ENCODE data around the gene ZFAND3.

ZFAND3 gene

GRCh38 chr6:38055203-38055589 is 235.7 kb downstream of the ZFAND3 start:
- DNase-seq: no peak

GRCh38 chr6:38056361-38056760 is 236.8 kb downstream of the ZFAND3 start:
- DNase-seq: no peak

GRCh38 chr6:38057994-38058393 is 238.5 kb downstream of the ZFAND3 start:
- peak; percentile 69 for DNase-seq

GRCh38 chr6:38062066-38062465 is 242.5 kb downstream of the ZFAND3 start:
- DNase-seq: no peak

- no peak for DNase-seq
These were observed 244.4 kb downstream of the ZFAND3 start for GRCh38 chr6:38063973-38064372.

GRCh38 chr6:38064431-38064830 is 244.9 kb downstream of the ZFAND3 start:
- DNase-seq: no peak

- peak; percentile 9 for DNase-seq
These were observed 246.3 kb downstream of the ZFAND3 start for GRCh38 chr6:38065734-38066305.

GRCh38 chr6:38067263-38067980 is 247.9 kb downstream of the ZFAND3 start:
- no peak for DNase-seq

- DNase-seq: no peak
These were observed 249.5 kb downstream of the ZFAND3 start for GRCh38 chr6:38068854-38069590.

GRCh38 chr6:38077488-38078030 is 258.0 kb downstream of the ZFAND3 start:
- no peak for DNase-seq

- DNase-seq: no peak
These were observed 259.1 kb downstream of the ZFAND3 start for GRCh38 chr6:38078671-38079070.

- no peak for DNase-seq
These were observed 259.6 kb downstream of the ZFAND3 start for GRCh38 chr6:38079107-38079506.

GRCh38 chr6:38079537-38079936 is 260.0 kb downstream of the ZFAND3 start:
- no peak for DNase-seq

GRCh38 chr6:38080360-38080759 is 260.8 kb downstream of the ZFAND3 start:
- no peak for DNase-seq

- DNase-seq: no peak
These were observed 261.4 kb downstream of the ZFAND3 start for GRCh38 chr6:38080889-38081288.

- no peak for DNase-seq
These were observed 265.5 kb downstream of the ZFAND3 start for GRCh38 chr6:38085031-38085430.

GRCh38 chr6:38086346-38086745 is 266.8 kb downstream of the ZFAND3 start:
- no peak for DNase-seq

GRCh38 chr6:38088010-38088409 is 268.5 kb downstream of the ZFAND3 start:
- DNase-seq: no peak

GRCh38 chr6:38088829-38089228 is 269.3 kb downstream of the ZFAND3 start:
- no peak for DNase-seq

- no peak for DNase-seq
These were observed 272.1 kb downstream of the ZFAND3 start for GRCh38 chr6:38091613-38092012.

- DNase-seq: no peak
These were observed 272.9 kb downstream of the ZFAND3 start for GRCh38 chr6:38092465-38092864.

- DNase-seq: no peak
These were observed 273.4 kb downstream of the ZFAND3 start for GRCh38 chr6:38092964-38093363.

GRCh38 chr6:38095054-38095453 is 275.5 kb downstream of the ZFAND3 start:
- no peak for DNase-seq

- no peak for DNase-seq
These were observed 279.7 kb downstream of the ZFAND3 start for GRCh38 chr6:38099221-38099620.

Measured in activated CD4-positive, alpha-beta T cell treated with anti-CD3 and anti-CD28 coated beads, Interleukin-10, Interleukin-2, amounts not matched to agents 100 ng/mL and 50 ng/mL, durations not matched to agents 16 hours and 8 hours (primary cell).